Measurements from ENCODE around the gene PSMD14. TPM values are rescaled to one million over a fixed set of nuclear protein-coding genes. Genes with fewer than 3 reads are reported as not detected.

The PSMD14 gene
- polyA plus RNA-seq, 1 donor from 2014 or later = 136 TPM

- H2AFZ ChIP-seq (ENCODE audit: low read depth, low read length) = no peak overlapping the region
- H3K4me2 ChIP-seq (ENCODE audit: low read length) = no peak overlapping the region
- no peaks in the 10 kb centered on the region for H3K36me3 ChIP-seq (ENCODE audit: insufficient read depth, low read length)
- no peak overlapping the region for H3K9ac ChIP-seq (ENCODE audit: low read length)
- H3K27me3 ChIP-seq (ENCODE audit: insufficient read depth, low read depth, low read length) = no peaks in the 10 kb centered on the region
- no peak overlapping the region for H3K27ac ChIP-seq (ENCODE audit: low read length)
- no peaks in the 10 kb centered on the region for H3K9me3 ChIP-seq (ENCODE audit: low read length)
- no peaks in the 10 kb centered on the region for H3F3A ChIP-seq (ENCODE audit: insufficient read depth, low read length, poor library complexity, severe bottlenecking)
- no peak overlapping the region for H3K4me3 ChIP-seq (ENCODE audit: low read length)
- TF ChIP-seq MXI1 (conservative IDR thresholded peaks at IDR 0.05; ENCODE audit: poor library complexity, severe bottlenecking) (no peak), TAF1 (IDR thresholded peaks at IDR 0.05; ENCODE audit: low read depth) (no peak), EP300 (conservative IDR thresholded peaks at IDR 0.05; ENCODE audit: poor library complexity, severe bottlenecking) (no peak), POLR2AphosphoS5 (IDR thresholded peaks at IDR 0.05) (no peak)
- TF ChIP-seq, protein P1, sequence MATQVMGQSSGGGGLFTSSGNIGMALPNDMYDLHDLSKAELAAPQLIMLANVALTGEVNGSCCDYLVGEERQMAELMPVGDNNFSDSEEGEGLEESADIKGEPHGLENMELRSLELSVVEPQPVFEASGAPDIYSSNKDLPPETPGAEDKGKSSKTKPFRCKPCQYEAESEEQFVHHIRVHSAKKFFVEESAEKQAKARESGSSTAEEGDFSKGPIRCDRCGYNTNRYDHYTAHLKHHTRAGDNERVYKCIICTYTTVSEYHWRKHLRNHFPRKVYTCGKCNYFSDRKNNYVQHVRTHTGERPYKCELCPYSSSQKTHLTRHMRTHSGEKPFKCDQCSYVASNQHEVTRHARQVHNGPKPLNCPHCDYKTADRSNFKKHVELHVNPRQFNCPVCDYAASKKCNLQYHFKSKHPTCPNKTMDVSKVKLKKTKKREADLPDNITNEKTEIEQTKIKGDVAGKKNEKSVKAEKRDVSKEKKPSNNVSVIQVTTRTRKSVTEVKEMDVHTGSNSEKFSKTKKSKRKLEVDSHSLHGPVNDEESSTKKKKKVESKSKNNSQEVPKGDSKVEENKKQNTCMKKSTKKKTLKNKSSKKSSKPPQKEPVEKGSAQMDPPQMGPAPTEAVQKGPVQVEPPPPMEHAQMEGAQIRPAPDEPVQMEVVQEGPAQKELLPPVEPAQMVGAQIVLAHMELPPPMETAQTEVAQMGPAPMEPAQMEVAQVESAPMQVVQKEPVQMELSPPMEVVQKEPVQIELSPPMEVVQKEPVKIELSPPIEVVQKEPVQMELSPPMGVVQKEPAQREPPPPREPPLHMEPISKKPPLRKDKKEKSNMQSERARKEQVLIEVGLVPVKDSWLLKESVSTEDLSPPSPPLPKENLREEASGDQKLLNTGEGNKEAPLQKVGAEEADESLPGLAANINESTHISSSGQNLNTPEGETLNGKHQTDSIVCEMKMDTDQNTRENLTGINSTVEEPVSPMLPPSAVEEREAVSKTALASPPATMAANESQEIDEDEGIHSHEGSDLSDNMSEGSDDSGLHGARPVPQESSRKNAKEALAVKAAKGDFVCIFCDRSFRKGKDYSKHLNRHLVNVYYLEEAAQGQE (IDR thresholded peaks at IDR 0.05; ENCODE audit: borderline replicate concordance) = no peak
- no peaks in the 10 kb centered on the region for H3K9me2 ChIP-seq (ENCODE audit: insufficient read depth, low read length)
- peaks cover 16% of the 10 kb centered on the region for H3K79me2 ChIP-seq (replicated peaks; ENCODE audit: insufficient read depth, low read length)
- no peaks in the 10 kb centered on the region for H4K20me1 ChIP-seq (ENCODE audit: insufficient read depth)
Observed at GRCh38 chr2:161352719-161353118, 44.5 kb downstream of the PSMD14 start.

GRCh38 chr2:161353543-161353942, 45.3 kb downstream of the PSMD14 start:
- H3K27ac ChIP-seq (ENCODE audit: low read length) = no peak overlapping the region

DNA sequence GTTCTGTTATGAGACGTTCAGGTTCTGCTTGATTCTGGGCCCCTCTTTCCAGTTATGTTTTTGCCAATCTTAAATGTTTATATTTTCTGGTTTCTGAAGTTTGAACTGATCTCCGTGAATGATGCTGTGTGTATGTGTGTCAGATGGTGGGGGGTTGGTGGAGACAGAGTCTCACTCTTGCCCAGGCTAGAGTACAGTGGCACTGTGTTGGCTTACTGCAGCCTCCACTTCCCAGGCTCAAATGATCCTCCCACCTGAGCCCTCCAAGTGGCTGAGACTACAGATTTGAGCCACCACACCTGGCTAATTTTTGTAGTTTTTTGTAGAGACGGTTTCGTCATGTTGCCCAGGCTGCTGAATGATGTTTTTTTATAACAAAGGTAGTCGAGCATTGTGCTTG, 45.9 kb downstream of the PSMD14 start:
- H3K9ac ChIP-seq (ENCODE audit: low read length) = no peak overlapping the region
- no peaks in the 10 kb centered on the region for H3K9me2 ChIP-seq (ENCODE audit: insufficient read depth, low read length)
- peaks cover 9% of the 10 kb centered on the region for H3K79me2 ChIP-seq (replicated peaks; ENCODE audit: insufficient read depth, low read length)
- no peaks in the 10 kb centered on the region for H3K27me3 ChIP-seq (ENCODE audit: insufficient read depth, low read depth, low read length)
- H3K27ac ChIP-seq (ENCODE audit: low read length) = no peak overlapping the region
- H3F3A ChIP-seq (ENCODE audit: insufficient read depth, low read length, poor library complexity, severe bottlenecking) = no peaks in the 10 kb centered on the region
- no peak overlapping the region for H3K4me2 ChIP-seq (ENCODE audit: low read length)
- no peaks in the 10 kb centered on the region for H4K20me1 ChIP-seq (ENCODE audit: insufficient read depth)
- TF ChIP-seq, protein P1 (IDR thresholded peaks at IDR 0.05; ENCODE audit: borderline replicate concordance) = no peak
- TF ChIP-seq MXI1 (conservative IDR thresholded peaks at IDR 0.05; ENCODE audit: poor library complexity, severe bottlenecking) (no peak), POLR2AphosphoS5 (IDR thresholded peaks at IDR 0.05) (no peak), TAF1 (IDR thresholded peaks at IDR 0.05; ENCODE audit: low read depth) (no peak), EZH2 (IDR thresholded peaks at IDR 0.05; ENCODE audit: borderline replicate concordance, insufficient read depth, low read length, poor library complexity, severe bottlenecking) (no peak), SMC3 (conservative IDR thresholded peaks at IDR 0.05; ENCODE audit: poor library complexity) (no peak), RAD21 (conservative IDR thresholded peaks at IDR 0.05) (no peak), EP300 (conservative IDR thresholded peaks at IDR 0.05; ENCODE audit: poor library complexity, severe bottlenecking) (no peak)
- TF ChIP-seq, protein P2, sequence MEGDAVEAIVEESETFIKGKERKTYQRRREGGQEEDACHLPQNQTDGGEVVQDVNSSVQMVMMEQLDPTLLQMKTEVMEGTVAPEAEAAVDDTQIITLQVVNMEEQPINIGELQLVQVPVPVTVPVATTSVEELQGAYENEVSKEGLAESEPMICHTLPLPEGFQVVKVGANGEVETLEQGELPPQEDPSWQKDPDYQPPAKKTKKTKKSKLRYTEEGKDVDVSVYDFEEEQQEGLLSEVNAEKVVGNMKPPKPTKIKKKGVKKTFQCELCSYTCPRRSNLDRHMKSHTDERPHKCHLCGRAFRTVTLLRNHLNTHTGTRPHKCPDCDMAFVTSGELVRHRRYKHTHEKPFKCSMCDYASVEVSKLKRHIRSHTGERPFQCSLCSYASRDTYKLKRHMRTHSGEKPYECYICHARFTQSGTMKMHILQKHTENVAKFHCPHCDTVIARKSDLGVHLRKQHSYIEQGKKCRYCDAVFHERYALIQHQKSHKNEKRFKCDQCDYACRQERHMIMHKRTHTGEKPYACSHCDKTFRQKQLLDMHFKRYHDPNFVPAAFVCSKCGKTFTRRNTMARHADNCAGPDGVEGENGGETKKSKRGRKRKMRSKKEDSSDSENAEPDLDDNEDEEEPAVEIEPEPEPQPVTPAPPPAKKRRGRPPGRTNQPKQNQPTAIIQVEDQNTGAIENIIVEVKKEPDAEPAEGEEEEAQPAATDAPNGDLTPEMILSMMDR (IDR thresholded peaks at IDR 0.05; ENCODE audit: poor library complexity, severe bottlenecking) = no peak
- H3K4me3 ChIP-seq (ENCODE audit: low read length) = no peak overlapping the region
- H2AFZ ChIP-seq (ENCODE audit: low read depth, low read length) = no peak overlapping the region
- H3K9me3 ChIP-seq (ENCODE audit: low read length) = no peaks in the 10 kb centered on the region
- H3K36me3 ChIP-seq (ENCODE audit: insufficient read depth, low read length) = no peaks in the 10 kb centered on the region

More at GRCh38 chr2:161353543-161353942, 45.3 kb downstream of the PSMD14 start:
- Histone ChIP-seq H3K4me3 (ENCODE audit: low read length) (no peak overlapping the region), H3K79me2 (replicated peaks; ENCODE audit: insufficient read depth, low read length) (peaks cover 13% of the 10 kb centered on the region), H2AFZ (ENCODE audit: low read depth, low read length) (no peak overlapping the region), H3F3A (ENCODE audit: insufficient read depth, low read length, poor library complexity, severe bottlenecking) (no peaks in the 10 kb centered on the region), H3K9me2 (ENCODE audit: insufficient read depth, low read length) (no peaks in the 10 kb centered on the region), H3K9ac (ENCODE audit: low read length) (no peak overlapping the region), H3K4me2 (ENCODE audit: low read length) (no peak overlapping the region), H3K9me3 (ENCODE audit: low read length) (no peaks in the 10 kb centered on the region), H4K20me1 (ENCODE audit: insufficient read depth) (no peaks in the 10 kb centered on the region), H3K36me3 (ENCODE audit: insufficient read depth, low read length) (no peaks in the 10 kb centered on the region), H3K27me3 (ENCODE audit: insufficient read depth, low read depth, low read length) (no peaks in the 10 kb centered on the region)
- TF ChIP-seq RAD21 (conservative IDR thresholded peaks at IDR 0.05) (no peak), MXI1 (conservative IDR thresholded peaks at IDR 0.05; ENCODE audit: poor library complexity, severe bottlenecking) (no peak)

Data from neural cell (in vitro differentiated cells).